GM23338 (cell line): ENCODE measurements around the gene ODAD4. TPM values are rescaled to one million over a fixed set of nuclear protein-coding genes. Genes with fewer than 3 reads are reported as not detected.
A peak's percentile ranks its signal among the peaks of the same experiment; 100 is the strongest.

ENCODE experiments used
- ATAC-seq: fragments of 200-7000 bp; cut with Tn5 transposase; 3 replicates; pipeline ENCODE4 v1.9.1; 2020
- DNase-seq: peaks from one replicate; pipeline ENCODE4 v3.0.0-alpha.2; 2015; ENCODE audit warnings: low spot score
- H2AFZ ChIP-seq: fragments of 200-600 bp; sonication (generic); 2 replicates; pipeline ENCODE4 v1.8.0; 2016; ENCODE audit warnings: antibody characterized with exemption, mild to moderate bottlenecking, moderate library complexity
- H3F3A ChIP-seq: fragments of 200-600 bp; sonication (generic); replicated peaks from 2 replicates; pipeline ENCODE4 v1.8.0; 2017; ENCODE audit warnings: antibody characterized with exemption, mixed run types, low read depth
- H3K27ac ChIP-seq: fragments of 200-600 bp; sonication (generic); 2 replicates; pipeline ENCODE4 v1.6.1; 2016; ENCODE audit warnings: low read depth
- H3K27me3 ChIP-seq: fragments of 200-600 bp; sonication (generic); 2 replicates; pipeline ENCODE4 v1.8.0; 2016; ENCODE audit warnings: mild to moderate bottlenecking, mixed run types, moderate library complexity; ENCODE audit not compliant: insufficient read depth
- H3K36me3 ChIP-seq: fragments of 200-600 bp; sonication (generic); 2 replicates; pipeline ENCODE4 v1.8.0; 2016; ENCODE audit warnings: mild to moderate bottlenecking; ENCODE audit not compliant: insufficient read depth
- H3K4me1 ChIP-seq: fragments of 200-600 bp; sonication (generic); 2 replicates; pipeline ENCODE4 v1.8.0; 2016; ENCODE audit warnings: mild to moderate bottlenecking, moderate library complexity; ENCODE audit not compliant: insufficient read depth
- H3K4me2 ChIP-seq: fragments of 200-600 bp; sonication (generic); 2 replicates; pipeline ENCODE4 v1.7.1; 2017; ENCODE audit warnings: mixed run types
- H3K4me3 ChIP-seq: fragments of 200-600 bp; sonication (generic); 2 replicates; pipeline ENCODE4 v1.6.1; 2016; ENCODE audit warnings: mixed run types
- H3K79me2 ChIP-seq: fragments of 200-600 bp; sonication (generic); replicated peaks from 2 replicates; pipeline ENCODE4 v1.8.0; 2017; ENCODE audit warnings: mild to moderate bottlenecking; ENCODE audit not compliant: insufficient read depth
- H3K9me2 ChIP-seq: fragments of 200-600 bp; sonication (generic); 2 replicates; pipeline ENCODE4 v1.8.0; 2017; ENCODE audit not compliant: insufficient read depth
- H4K20me1 ChIP-seq: fragments of 200-600 bp; sonication (generic); replicated peaks from 2 replicates; pipeline ENCODE4 v1.8.0; 2017; ENCODE audit warnings: mild to moderate bottlenecking; ENCODE audit not compliant: insufficient read depth
- H3K27ac Mint-ChIP-seq: 2 replicates; pipeline ENCODE4 v1.8.0; 2020; ENCODE audit warnings: inconsistent platforms, mild to moderate bottlenecking, moderate library complexity, mixed read lengths
- H3K27me3 Mint-ChIP-seq: 3 replicates; pipeline ENCODE4 v1.8.0; 2022; ENCODE audit warnings: low read depth, mild to moderate bottlenecking, moderate library complexity, mixed read lengths, inconsistent platforms; ENCODE audit not compliant: insufficient read depth, poor library complexity
- H3K36me3 Mint-ChIP-seq: 3 replicates; pipeline ENCODE4 v1.8.0; 2021; ENCODE audit warnings: low read depth, mild to moderate bottlenecking, inconsistent platforms, moderate library complexity, mixed read lengths
- H3K4me1 Mint-ChIP-seq: 3 replicates; pipeline ENCODE4 v1.8.0; 2020; ENCODE audit warnings: mild to moderate bottlenecking, inconsistent platforms, mixed read lengths
- H3K4me3 Mint-ChIP-seq: 3 replicates; pipeline ENCODE4 v1.8.0; 2021; ENCODE audit warnings: moderate library complexity, mild to moderate bottlenecking, inconsistent platforms, mixed read lengths
- H3K9me3 Mint-ChIP-seq: 3 replicates; pipeline ENCODE4 v1.8.0; 2020; ENCODE audit warnings: moderate library complexity, mild to moderate bottlenecking, inconsistent platforms, mixed read lengths
- CREB1 ChIP-seq: fragments of 250-450 bp; sonication (Bioruptor Pico); IDR thresholded peaks from 2 replicates; pipeline ENCODE4 v1.5.0; 2020; ENCODE audit warnings: low read depth, mild to moderate bottlenecking, moderate library complexity
- EZH2 ChIP-seq: fragments of 200-600 bp; sonication (generic); IDR thresholded peaks from one replicate; pipeline ENCODE4 v1.8.0; 2017; ENCODE audit warnings: antibody characterized with exemption, mild to moderate bottlenecking, low read depth; ENCODE audit not compliant: unreplicated experiment
- EZH2phosphoT487 ChIP-seq: fragments of 200-600 bp; sonication (generic); IDR thresholded peaks from one replicate; pipeline ENCODE4 v1.8.1; 2018; ENCODE audit warnings: antibody characterized with exemption; ENCODE audit not compliant: unreplicated experiment
- JUNB ChIP-seq: IDR thresholded peaks from one replicate; pipeline ENCODE4 v1.6.1; 2016; ENCODE audit warnings: antibody characterized with exemption; ENCODE audit not compliant: unreplicated experiment
- NANOG ChIP-seq: IDR thresholded peaks from 2 replicates; pipeline ENCODE4 v1.6.1; 2016; ENCODE audit warnings: antibody characterized with exemption, borderline replicate concordance
- POLR2AphosphoS5 ChIP-seq: IDR thresholded peaks from 2 replicates; pipeline ENCODE4 v1.6.1; 2016; ENCODE audit warnings: antibody characterized with exemption, low read depth
- STAT1 ChIP-seq: IDR thresholded peaks from one replicate; pipeline ENCODE4 v1.6.1; 2016; ENCODE audit warnings: antibody characterized with exemption; ENCODE audit not compliant: unreplicated experiment
- ZNF114 ChIP-seq: fragments of 250-450 bp; sonication (Bioruptor Pico); IDR thresholded peaks from 2 replicates; pipeline ENCODE4 v1.5.0; 2020; ENCODE audit warnings: mild to moderate bottlenecking, moderate library complexity
- ZNF331 ChIP-seq: fragments of 250-450 bp; sonication (Bioruptor Pico); IDR thresholded peaks from 2 replicates; pipeline ENCODE4 v1.5.0; 2020; ENCODE audit warnings: low read depth, mild to moderate bottlenecking, moderate library complexity
- polyA plus RNA-seq: library from polyadenylated mRNA; unstranded; fragments of >200 nt; fragmentation: Nextera tagmentation; extraction: Ambion mirVana; gene quantifications from 2 replicates; pipeline ENCODE4 v1.2.1, GENCODE V29; 2016
- total RNA-seq: library from RNA; depleted of rRNA; stranded (reverse); fragments of >200 nt; shearing (Covaris generic); gene quantifications from 2 replicates; pipeline ENCODE4 v1.2.3, GENCODE V29; 2014
- TF ChIP-seq, protein P1 (sequence below), 2 experiments: fragments of 200-600 bp in 1 of 2; sonication (generic) in 1 of 2; conservative IDR thresholded peaks; 2 replicates each; pipeline versions ENCODE4 v1.5.1 to v1.6.1; 2016 to 2017; ENCODE audit warnings: antibody characterized with exemption in 2 of 2, low read depth in 2 of 2, mild to moderate bottlenecking in 2 of 2, moderate library complexity in 1 of 2
- TF ChIP-seq, protein P2 (sequence below): IDR thresholded peaks from one replicate; pipeline ENCODE4 v1.6.1; 2018; ENCODE audit warnings: antibody characterized with exemption; ENCODE audit not compliant: unreplicated experiment

The ODAD4 gene
- total and polyA plus RNA-seq, 2 experiments from 2014 or later = 1.7 to 1.8 TPM

DNA sequence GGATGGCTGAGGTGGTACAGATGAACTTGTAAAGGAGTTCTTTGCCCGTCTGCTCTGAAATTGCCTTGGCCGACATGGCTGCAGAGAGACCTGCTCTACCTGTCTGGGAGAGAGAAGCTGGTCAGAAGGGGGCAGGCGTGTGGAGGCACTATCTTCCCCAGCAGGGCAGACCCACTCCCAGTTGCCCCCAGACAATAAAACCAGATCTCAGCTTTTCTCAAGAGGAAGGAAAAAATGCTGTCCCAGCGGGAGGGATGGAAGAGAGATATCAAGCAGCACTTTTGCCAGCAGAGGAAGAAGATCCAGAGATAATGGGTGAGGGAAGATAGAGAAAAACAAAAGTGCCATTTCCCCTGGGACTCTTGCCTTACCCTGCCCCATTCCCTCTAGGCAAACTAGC lies 16.6 kb upstream of the ODAD4 start:
- H2AFZ ChIP-seq = no peak overlapping the region
- H3K27ac ChIP-seq = peak overlapping the region; percentile 89
- Mint-ChIP-seq H3K27me3 (peaks cover 9% of the 10 kb centered on the region), H3K36me3 (peaks cover 78% of the 10 kb centered on the region), H3K27ac (peak overlapping the region; percentile 7; the same call in 1 of the 2 replicates), H3K4me1 (peaks cover 37% of the 10 kb centered on the region), H3K4me3 (no peak overlapping the region), H3K9me3 (no peaks in the 10 kb centered on the region; the same call in 2 of the 3 replicates)
- TF ChIP-seq, protein P1, sequence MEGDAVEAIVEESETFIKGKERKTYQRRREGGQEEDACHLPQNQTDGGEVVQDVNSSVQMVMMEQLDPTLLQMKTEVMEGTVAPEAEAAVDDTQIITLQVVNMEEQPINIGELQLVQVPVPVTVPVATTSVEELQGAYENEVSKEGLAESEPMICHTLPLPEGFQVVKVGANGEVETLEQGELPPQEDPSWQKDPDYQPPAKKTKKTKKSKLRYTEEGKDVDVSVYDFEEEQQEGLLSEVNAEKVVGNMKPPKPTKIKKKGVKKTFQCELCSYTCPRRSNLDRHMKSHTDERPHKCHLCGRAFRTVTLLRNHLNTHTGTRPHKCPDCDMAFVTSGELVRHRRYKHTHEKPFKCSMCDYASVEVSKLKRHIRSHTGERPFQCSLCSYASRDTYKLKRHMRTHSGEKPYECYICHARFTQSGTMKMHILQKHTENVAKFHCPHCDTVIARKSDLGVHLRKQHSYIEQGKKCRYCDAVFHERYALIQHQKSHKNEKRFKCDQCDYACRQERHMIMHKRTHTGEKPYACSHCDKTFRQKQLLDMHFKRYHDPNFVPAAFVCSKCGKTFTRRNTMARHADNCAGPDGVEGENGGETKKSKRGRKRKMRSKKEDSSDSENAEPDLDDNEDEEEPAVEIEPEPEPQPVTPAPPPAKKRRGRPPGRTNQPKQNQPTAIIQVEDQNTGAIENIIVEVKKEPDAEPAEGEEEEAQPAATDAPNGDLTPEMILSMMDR (conservative IDR thresholded peaks at IDR 0.05; ENCODE audit: low read depth in 2 of 2) = peak; percentile 24 to 52
- TF ChIP-seq, protein P2, sequence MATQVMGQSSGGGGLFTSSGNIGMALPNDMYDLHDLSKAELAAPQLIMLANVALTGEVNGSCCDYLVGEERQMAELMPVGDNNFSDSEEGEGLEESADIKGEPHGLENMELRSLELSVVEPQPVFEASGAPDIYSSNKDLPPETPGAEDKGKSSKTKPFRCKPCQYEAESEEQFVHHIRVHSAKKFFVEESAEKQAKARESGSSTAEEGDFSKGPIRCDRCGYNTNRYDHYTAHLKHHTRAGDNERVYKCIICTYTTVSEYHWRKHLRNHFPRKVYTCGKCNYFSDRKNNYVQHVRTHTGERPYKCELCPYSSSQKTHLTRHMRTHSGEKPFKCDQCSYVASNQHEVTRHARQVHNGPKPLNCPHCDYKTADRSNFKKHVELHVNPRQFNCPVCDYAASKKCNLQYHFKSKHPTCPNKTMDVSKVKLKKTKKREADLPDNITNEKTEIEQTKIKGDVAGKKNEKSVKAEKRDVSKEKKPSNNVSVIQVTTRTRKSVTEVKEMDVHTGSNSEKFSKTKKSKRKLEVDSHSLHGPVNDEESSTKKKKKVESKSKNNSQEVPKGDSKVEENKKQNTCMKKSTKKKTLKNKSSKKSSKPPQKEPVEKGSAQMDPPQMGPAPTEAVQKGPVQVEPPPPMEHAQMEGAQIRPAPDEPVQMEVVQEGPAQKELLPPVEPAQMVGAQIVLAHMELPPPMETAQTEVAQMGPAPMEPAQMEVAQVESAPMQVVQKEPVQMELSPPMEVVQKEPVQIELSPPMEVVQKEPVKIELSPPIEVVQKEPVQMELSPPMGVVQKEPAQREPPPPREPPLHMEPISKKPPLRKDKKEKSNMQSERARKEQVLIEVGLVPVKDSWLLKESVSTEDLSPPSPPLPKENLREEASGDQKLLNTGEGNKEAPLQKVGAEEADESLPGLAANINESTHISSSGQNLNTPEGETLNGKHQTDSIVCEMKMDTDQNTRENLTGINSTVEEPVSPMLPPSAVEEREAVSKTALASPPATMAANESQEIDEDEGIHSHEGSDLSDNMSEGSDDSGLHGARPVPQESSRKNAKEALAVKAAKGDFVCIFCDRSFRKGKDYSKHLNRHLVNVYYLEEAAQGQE = no peak
- peaks cover 31% of the 10 kb centered on the region for H3F3A ChIP-seq
- ATAC-seq = peak; percentile 22
- peaks cover 35% of the 10 kb centered on the region for H3K4me1 ChIP-seq
- no peak overlapping the region for H3K4me3 ChIP-seq
- H3K4me2 ChIP-seq = no peak overlapping the region
- no peaks in the 10 kb centered on the region for H3K27me3 ChIP-seq
- DNase-seq = no peak
- H3K79me2 ChIP-seq = peaks cover 87% of the 10 kb centered on the region
- peaks cover 39% of the 10 kb centered on the region for H3K36me3 ChIP-seq
- H3K9me2 ChIP-seq = no peaks in the 10 kb centered on the region
- H4K20me1 ChIP-seq = peaks cover 80% of the 10 kb centered on the region

DNA sequence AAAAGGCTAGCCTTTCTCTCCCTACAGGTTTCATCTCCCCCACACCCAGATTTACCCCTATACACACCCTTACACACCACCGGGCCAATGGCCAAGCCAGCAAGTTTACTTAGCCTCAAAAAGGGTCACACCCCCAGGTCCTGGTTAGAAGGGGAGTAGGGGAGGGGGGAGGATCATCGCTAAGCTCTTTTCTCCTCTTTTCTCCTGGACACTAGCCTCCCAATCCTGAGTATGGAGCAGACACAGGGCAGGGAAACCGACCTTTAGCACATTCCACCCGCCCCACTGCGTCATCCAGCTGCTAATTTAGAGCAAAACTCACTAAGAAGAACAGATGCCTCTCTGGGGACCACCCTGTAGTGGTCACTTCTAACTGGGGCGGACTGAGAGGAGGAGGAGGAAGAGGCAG lies 16.1 kb upstream of the ODAD4 start:
- Histone ChIP-seq H3F3A (peaks cover 31% of the 10 kb centered on the region), H3K79me2 (peaks cover 85% of the 10 kb centered on the region), H3K27me3 (no peaks in the 10 kb centered on the region), H3K36me3 (peaks cover 38% of the 10 kb centered on the region), H2AFZ (no peak overlapping the region), H3K4me2 (peak overlapping the region; percentile 94; the same call in 1 of the 2 replicates), H3K27ac (peak overlapping the region; percentile 89), H3K9me2 (no peaks in the 10 kb centered on the region), H4K20me1 (peaks cover 80% of the 10 kb centered on the region), H3K4me1 (peaks cover 35% of the 10 kb centered on the region), H3K4me3 (no peak overlapping the region; the same call in 1 of the 2 replicates)
- no peaks in the 10 kb centered on the region; the same call in 2 of the 3 replicates for H3K9me3 Mint-ChIP-seq
- peaks cover 10% of the 10 kb centered on the region for H3K27me3 Mint-ChIP-seq
- no peak for DNase-seq
- H3K36me3 Mint-ChIP-seq = peaks cover 72% of the 10 kb centered on the region
- ATAC-seq = no peak
- no peak overlapping the region; the same call in 2 of the 3 replicates for H3K4me3 Mint-ChIP-seq
- peaks cover 37% of the 10 kb centered on the region for H3K4me1 Mint-ChIP-seq
- H3K27ac Mint-ChIP-seq = peak overlapping the region; percentile 60; the same call in 1 of the 2 replicates
- TF ChIP-seq, protein P2 = no peak
- TF ChIP-seq ZNF114 (CRISPR knock-in tag) = no peak
- no peak for TF ChIP-seq ZNF331 (CRISPR knock-in tag)
- TF ChIP-seq, protein P1 (conservative IDR thresholded peaks at IDR 0.05; ENCODE audit: low read depth in 2 of 2) = no peak
- no peak for TF ChIP-seq POLR2AphosphoS5
- no peak for TF ChIP-seq STAT1
- TF ChIP-seq JUNB = no peak
- TF ChIP-seq NANOG = no peak
- TF ChIP-seq EZH2 = no peak
- no peak for TF ChIP-seq EZH2phosphoT487
- TF ChIP-seq CREB1 = no peak
